ENCODE data around the gene UGGT2.
"Not testable (repeated sequence)": the region's sequence is repeated elsewhere in the genome, so short reads cannot be mapped to it uniquely, and the experiment has no call there.

UGGT2 gene

GRCh38 chr13:96075953-96076543 lies 22.8 kb upstream of the UGGT2 start:
- TF ChIP-seq, protein P1, sequence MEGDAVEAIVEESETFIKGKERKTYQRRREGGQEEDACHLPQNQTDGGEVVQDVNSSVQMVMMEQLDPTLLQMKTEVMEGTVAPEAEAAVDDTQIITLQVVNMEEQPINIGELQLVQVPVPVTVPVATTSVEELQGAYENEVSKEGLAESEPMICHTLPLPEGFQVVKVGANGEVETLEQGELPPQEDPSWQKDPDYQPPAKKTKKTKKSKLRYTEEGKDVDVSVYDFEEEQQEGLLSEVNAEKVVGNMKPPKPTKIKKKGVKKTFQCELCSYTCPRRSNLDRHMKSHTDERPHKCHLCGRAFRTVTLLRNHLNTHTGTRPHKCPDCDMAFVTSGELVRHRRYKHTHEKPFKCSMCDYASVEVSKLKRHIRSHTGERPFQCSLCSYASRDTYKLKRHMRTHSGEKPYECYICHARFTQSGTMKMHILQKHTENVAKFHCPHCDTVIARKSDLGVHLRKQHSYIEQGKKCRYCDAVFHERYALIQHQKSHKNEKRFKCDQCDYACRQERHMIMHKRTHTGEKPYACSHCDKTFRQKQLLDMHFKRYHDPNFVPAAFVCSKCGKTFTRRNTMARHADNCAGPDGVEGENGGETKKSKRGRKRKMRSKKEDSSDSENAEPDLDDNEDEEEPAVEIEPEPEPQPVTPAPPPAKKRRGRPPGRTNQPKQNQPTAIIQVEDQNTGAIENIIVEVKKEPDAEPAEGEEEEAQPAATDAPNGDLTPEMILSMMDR (IDR thresholded peaks at IDR 0.05; ENCODE audit: low read depth, low read length) = peak; percentile 71
- DNase-seq (ENCODE audit: low read depth, low spot score) = peak; percentile 27
- in situ Hi-C loops (cut with HindIII; ENCODE audit: low sequenced_read_pairs) = no loop called here
- H3K4me3 ChIP-seq (ENCODE audit: low read depth, low read length) = no peak overlapping the region

- no peak overlapping the region for H3K4me3 ChIP-seq (ENCODE audit: low read depth, low read length)
- no peak for DNase-seq (ENCODE audit: low read depth, low spot score)
- TF ChIP-seq, protein P1 (IDR thresholded peaks at IDR 0.05; ENCODE audit: low read depth, low read length) = no peak
- in situ Hi-C loops (cut with HindIII; ENCODE audit: low sequenced_read_pairs) = no loop called here
These were observed 19.2 kb upstream of the UGGT2 start for GRCh38 chr13:96072392-96072791.

- in situ Hi-C loops (cut with HindIII; ENCODE audit: low sequenced_read_pairs) = no loop called here
- no peak overlapping the region for H3K4me3 ChIP-seq (ENCODE audit: low read depth, low read length)
- no peak for DNase-seq (ENCODE audit: low read depth, low spot score)
- TF ChIP-seq, protein P1 (IDR thresholded peaks at IDR 0.05; ENCODE audit: low read depth, low read length) = no peak
These were observed 18.3 kb upstream of the UGGT2 start for GRCh38 chr13:96071504-96071903.

DNA sequence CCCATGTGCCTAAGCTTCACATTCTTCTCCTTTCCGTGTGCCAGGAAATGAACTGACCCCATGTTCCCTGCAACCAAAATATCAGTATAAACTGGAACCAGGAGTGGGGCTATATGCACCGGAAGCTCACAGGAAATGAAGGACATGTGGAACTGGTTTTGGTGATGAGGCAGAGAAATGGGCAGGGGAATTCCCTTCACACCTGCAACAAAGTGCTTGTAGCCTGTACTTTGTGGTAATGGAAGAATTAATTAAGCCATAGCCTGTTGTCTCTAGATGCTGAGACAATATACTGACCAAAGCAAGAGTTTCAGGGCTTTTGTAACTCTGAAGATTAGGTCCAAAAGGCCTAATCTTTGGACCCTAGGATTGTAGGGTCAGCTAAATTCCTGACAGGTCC lies 15.5 kb upstream of the UGGT2 start:
- in situ Hi-C loops (cut with HindIII; ENCODE audit: low sequenced_read_pairs) = no loop called here
- no peak overlapping the region for H3K4me3 ChIP-seq (ENCODE audit: low read depth, low read length)
- TF ChIP-seq, protein P1 (IDR thresholded peaks at IDR 0.05; ENCODE audit: low read depth, low read length) = no peak
- DNase-seq (ENCODE audit: low read depth, low spot score) = no peak

- TF ChIP-seq, protein P1 (IDR thresholded peaks at IDR 0.05; ENCODE audit: low read depth, low read length) = no peak
- no peak for DNase-seq (ENCODE audit: low read depth, low spot score)
- no peak overlapping the region for H3K4me3 ChIP-seq (ENCODE audit: low read depth, low read length)
- in situ Hi-C loops (cut with HindIII; ENCODE audit: low sequenced_read_pairs) = no loop called here
These were observed 12.6 kb upstream of the UGGT2 start for GRCh38 chr13:96065849-96066248.

- in situ Hi-C loops (cut with HindIII; ENCODE audit: low sequenced_read_pairs) = no loop called here
- DNase-seq (ENCODE audit: low read depth, low spot score) = peak; percentile 76
- TF ChIP-seq, protein P1 (IDR thresholded peaks at IDR 0.05; ENCODE audit: low read depth, low read length) = no peak
- peak overlapping the region; percentile 94 for H3K4me3 ChIP-seq (ENCODE audit: low read depth, low read length)
These were observed 572 bp downstream of the UGGT2 start for GRCh38 chr13:96052656-96053002.

GRCh38 chr13:96051946-96052345 lies 1.3 kb downstream of the UGGT2 start:
- in situ Hi-C loops (cut with HindIII; ENCODE audit: low sequenced_read_pairs); H3K4me3 ChIP-seq (ENCODE audit: low read depth, low read length); DNase-seq (ENCODE audit: low read depth, low spot score): not testable (repeated sequence)

- H3K4me3 ChIP-seq (ENCODE audit: low read depth, low read length); in situ Hi-C loops (cut with HindIII; ENCODE audit: low sequenced_read_pairs); DNase-seq (ENCODE audit: low read depth, low spot score): not testable (repeated sequence)
These were observed 1.7 kb downstream of the UGGT2 start for GRCh38 chr13:96051491-96051890.

GRCh38 chr13:96050955-96051354 lies 2.2 kb downstream of the UGGT2 start:
- in situ Hi-C loops (cut with HindIII; ENCODE audit: low sequenced_read_pairs); H3K4me3 ChIP-seq (ENCODE audit: low read depth, low read length); DNase-seq (ENCODE audit: low read depth, low spot score): not testable (repeated sequence)

GRCh38 chr13:96046449-96047126 lies 6.6 kb downstream of the UGGT2 start:
- in situ Hi-C loops (cut with HindIII; ENCODE audit: low sequenced_read_pairs); DNase-seq (ENCODE audit: low read depth, low spot score); H3K4me3 ChIP-seq (ENCODE audit: low read depth, low read length): not testable (repeated sequence)

Data from astrocyte of the spinal cord (primary cell).